ENCODE results near the gene ITGA4. TPM values are rescaled to one million over a fixed set of nuclear protein-coding genes. Genes with fewer than 3 reads are reported as not detected.
A peak's percentile ranks its signal among the peaks of the same experiment; 100 is the strongest.

Gene ITGA4
- total RNA-seq (1 to 10 TPM in 3 of 6 donors, under 1 TPM in 3; 0.60 to 5.8 (median 1.5) TPM), polyA plus RNA-seq (under 1 TPM; 0.15 to 0.28 TPM)

DNA sequence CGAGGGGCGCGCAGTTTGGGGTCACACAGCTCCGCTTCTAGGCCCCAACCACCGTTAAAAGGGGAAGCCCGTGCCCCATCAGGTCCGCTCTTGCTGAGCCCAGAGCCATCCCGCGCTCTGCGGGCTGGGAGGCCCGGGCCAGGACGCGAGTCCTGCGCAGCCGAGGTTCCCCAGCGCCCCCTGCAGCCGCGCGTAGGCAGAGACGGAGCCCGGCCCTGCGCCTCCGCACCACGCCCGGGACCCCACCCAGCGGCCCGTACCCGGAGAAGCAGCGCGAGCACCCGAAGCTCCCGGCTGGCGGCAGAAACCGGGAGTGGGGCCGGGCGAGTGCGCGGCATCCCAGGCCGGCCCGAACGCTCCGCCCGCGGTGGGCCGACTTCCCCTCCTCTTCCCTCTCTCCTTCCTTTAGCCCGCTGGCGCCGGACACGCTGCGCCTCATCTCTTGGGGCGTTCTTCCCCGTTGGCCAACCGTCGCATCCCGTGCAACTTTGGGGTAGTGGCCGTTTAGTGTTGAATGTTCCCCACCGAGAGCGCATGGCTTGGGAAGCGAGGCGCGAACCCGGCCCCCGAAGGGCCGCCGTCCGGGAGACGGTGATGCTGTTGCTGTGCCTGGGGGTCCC, at the start of gene ITGA4:
TSS of gene ITGA4 (plus strand) at position 266 of the 620 bp plus-strand sequence. CDS start at position 535, 269 bp downstream.
- peaks cover 0 to 33% (median 1%) of the 10 kb centered on the region in 4 donors for H3K27me3 ChIP-seq
- DNase-seq (peak; percentile 11 to 78 (median 40)), FAIRE-seq (no peak), ATAC-seq (peak; percentile 78 to 95 (median 92))
- 1% methylated on average over 51 to 67 of the region's 67 CpGs for WGBS, 2 donors
- intact Hi-C loops (cut with DNase I), result no loop called here
- peak within 1 kb of the TSS in 2 of 4 donors; percentile 44 to 50 for H3K27ac ChIP-seq
- H3K9me3 ChIP-seq, result no peaks in the 10 kb centered on the region
- TF ChIP-seq, protein P1, sequence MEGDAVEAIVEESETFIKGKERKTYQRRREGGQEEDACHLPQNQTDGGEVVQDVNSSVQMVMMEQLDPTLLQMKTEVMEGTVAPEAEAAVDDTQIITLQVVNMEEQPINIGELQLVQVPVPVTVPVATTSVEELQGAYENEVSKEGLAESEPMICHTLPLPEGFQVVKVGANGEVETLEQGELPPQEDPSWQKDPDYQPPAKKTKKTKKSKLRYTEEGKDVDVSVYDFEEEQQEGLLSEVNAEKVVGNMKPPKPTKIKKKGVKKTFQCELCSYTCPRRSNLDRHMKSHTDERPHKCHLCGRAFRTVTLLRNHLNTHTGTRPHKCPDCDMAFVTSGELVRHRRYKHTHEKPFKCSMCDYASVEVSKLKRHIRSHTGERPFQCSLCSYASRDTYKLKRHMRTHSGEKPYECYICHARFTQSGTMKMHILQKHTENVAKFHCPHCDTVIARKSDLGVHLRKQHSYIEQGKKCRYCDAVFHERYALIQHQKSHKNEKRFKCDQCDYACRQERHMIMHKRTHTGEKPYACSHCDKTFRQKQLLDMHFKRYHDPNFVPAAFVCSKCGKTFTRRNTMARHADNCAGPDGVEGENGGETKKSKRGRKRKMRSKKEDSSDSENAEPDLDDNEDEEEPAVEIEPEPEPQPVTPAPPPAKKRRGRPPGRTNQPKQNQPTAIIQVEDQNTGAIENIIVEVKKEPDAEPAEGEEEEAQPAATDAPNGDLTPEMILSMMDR (IDR thresholded peaks at IDR 0.05), result peak in 3 of 4 donors; percentile 13 to 27 (median 14)
- no peaks in the 10 kb centered on the region for H3K4me1 ChIP-seq
- H3K36me3 ChIP-seq, result no peaks in the 10 kb centered on the region
- H3K4me3 ChIP-seq, result peak within 1 kb of the TSS; percentile 16 to 50 (median 28)

DNA sequence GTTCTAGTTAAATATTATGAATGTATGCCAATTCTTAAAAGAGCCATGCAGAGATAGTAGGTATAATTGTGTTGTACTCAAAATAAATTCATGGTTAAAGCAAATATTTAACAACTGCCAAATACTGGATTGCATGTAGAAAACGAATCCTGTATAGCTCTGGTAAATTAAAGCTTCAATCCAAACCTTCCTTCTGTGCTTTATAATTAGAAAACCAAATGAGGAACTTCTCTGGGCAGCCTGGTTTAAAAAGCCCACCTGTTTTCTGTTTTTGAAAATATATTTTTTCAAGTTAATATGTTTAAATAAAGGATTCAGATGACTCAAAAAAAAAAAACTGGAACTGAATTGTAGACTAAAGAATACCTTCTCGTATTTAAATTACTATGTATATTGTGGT, 48.3 kb upstream of the ITGA4 start:
- Histone ChIP-seq H3K4me1 (no peaks in the 10 kb centered on the region), H3K27ac (no peak overlapping the region), H3K9me3 (no peaks in the 10 kb centered on the region), H3K4me3 (no peak overlapping the region), H3K36me3 (no peaks in the 10 kb centered on the region), H3K27me3 (no peaks in the 10 kb centered on the region)
- intact Hi-C loops (cut with DNase I), result no loop called here
- ATAC-seq (no peak), DNase-seq (no peak), FAIRE-seq (no peak)
- 34 to 40% methylated on average over 2 of the region's 2 CpGs for WGBS, 2 donors
- TF ChIP-seq, protein P1 (IDR thresholded peaks at IDR 0.05), result no peak

DNA sequence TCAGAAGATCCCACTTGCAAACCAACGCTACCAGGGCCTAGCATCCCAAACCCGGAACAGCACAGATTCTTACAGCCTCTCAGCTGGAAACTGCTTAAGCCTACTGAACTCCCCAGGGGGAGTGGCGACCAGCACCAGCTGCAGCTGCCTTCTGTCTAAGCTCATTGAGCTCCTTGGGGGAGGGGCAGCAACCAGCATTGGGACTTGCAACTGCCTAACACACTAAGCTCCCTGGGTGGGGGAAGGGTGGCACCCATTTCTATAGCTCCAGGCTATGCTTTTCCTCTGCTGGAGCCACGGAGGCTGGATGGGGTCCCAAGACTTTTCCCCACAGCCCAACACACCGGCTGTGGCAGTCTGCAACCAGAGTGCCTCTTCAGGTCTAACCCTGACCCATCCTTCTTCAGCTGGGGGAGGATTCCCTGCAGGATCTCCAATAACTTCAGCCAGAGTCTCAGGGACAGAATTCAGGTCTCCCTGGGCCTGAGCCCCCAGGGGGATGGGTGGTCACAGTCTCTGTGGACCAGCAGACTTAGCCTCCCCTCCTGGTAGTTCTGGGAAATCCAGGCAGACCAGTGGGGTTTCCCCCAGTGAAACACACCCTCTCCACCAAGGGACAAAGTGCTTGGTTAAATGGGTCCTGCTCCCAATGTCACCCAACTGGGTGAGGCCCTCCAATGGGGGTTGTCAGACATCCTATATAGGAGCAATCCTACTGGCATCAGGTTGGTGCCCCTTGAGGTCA, 45.9 kb upstream of the ITGA4 start:
- no peak for FAIRE-seq
- H3K27ac ChIP-seq, result no peak overlapping the region
- no peaks in the 10 kb centered on the region for H3K9me3 ChIP-seq
- intact Hi-C loops (cut with DNase I), result no loop called here
- 37 to 46% methylated on average over 5 of the region's 5 CpGs for WGBS, 2 donors
- H3K36me3 ChIP-seq, result no peaks in the 10 kb centered on the region
- H3K4me1 ChIP-seq, result no peaks in the 10 kb centered on the region
- DNase-seq, result peak in 1 of 6 donors; percentile 22
- TF ChIP-seq, protein P1 (IDR thresholded peaks at IDR 0.05), result no peak
- no peak for ATAC-seq
- H3K27me3 ChIP-seq, result no peaks in the 10 kb centered on the region
- no peak overlapping the region for H3K4me3 ChIP-seq

DNA sequence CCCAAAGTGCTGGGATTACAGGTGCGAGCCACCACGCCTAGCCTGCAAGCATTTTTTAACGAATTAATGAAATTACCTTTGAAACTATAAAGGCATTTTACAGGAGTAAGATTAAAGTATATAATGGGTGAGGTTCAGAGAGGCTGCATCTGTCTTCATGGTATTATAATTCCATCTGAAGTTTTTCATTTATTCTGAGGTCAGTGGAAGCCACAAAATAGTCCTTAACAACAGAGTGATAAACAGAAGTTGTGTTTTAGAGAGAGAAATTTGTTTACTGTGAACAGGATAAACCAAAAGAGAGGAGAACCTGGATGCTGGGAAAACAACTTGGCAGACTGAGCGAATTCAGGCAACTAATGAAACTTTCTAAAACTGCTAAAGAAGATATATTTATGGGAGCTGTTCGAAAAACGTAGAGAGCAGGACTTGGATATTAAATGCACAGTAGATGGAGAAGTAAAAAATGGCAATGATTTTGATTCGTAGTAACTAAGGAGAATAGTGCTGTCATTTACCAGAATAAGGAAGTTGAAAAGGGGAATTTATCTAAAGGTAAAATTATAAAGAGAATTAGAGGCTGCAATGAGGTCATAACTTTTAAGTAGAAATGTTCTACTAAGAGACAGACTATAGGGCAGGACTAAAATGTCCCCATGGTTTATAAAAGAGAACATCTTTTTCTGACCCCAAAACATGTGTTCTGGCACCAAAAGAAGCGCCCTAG, 37.9 kb upstream of the ITGA4 start:
- no peaks in the 10 kb centered on the region for H3K36me3 ChIP-seq
- no peak for FAIRE-seq
- no peaks in the 10 kb centered on the region for H3K9me3 ChIP-seq
- H3K27ac ChIP-seq, result no peak overlapping the region
- TF ChIP-seq, protein P1 (IDR thresholded peaks at IDR 0.05), result no peak
- no peaks in the 10 kb centered on the region for H3K4me1 ChIP-seq
- no peak overlapping the region for H3K4me3 ChIP-seq
- ATAC-seq, result no peak
- H3K27me3 ChIP-seq, result no peaks in the 10 kb centered on the region
- DNase-seq, result no peak
- 62 to 68% methylated on average over 8 of the region's 8 CpGs for WGBS, 2 donors
- intact Hi-C loops (cut with DNase I), result no loop called here

Data from pancreas (tissue), 10 donors.